ENCODE measurements around the gene USP48.
"Not testable (repeated sequence)": the region's sequence is repeated elsewhere in the genome, so short reads cannot be mapped to it uniquely, and the experiment has no call there.

USP48 gene

DNA sequence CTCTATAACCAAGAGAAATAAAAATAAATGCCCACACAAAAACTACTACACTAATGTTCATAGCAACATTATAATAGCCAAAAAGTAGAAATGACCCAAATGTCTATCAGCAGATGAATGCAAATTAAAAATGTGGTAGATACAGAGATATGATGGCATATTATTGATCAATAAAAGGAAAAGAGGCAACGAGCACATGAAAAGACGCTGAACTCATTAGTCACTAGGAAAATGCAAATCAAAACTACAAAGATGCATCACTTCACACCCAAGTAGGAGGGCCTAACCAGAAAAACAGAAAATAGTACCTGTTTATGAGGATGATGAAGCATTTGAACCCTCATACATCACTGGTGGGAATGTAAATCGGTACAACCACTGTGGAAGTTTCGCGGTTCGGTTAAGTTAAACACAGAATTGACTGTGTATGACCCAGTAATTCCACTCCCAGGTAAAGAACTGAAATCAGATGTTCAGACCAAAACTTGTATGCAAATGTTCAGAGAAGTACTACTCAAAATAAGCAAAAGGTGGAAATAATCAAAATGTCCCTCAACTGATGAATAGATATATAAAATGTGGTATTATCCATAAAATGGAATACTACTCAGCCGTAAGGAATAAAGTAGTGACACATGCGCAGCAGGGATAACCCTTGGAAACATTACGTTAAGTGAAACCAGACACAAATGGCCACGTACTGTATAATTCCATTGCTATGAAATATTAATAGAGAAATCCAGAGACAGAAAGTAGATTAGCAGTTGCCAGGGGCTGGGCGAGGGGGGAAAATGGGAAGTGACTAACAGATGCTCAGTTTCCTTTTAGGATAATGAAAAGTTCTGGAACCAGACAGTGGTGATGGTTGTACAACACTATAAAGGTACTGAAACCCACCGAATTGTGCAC is 3.1 kb downstream of the USP48 start:
- TF ChIP-seq, protein P1, sequence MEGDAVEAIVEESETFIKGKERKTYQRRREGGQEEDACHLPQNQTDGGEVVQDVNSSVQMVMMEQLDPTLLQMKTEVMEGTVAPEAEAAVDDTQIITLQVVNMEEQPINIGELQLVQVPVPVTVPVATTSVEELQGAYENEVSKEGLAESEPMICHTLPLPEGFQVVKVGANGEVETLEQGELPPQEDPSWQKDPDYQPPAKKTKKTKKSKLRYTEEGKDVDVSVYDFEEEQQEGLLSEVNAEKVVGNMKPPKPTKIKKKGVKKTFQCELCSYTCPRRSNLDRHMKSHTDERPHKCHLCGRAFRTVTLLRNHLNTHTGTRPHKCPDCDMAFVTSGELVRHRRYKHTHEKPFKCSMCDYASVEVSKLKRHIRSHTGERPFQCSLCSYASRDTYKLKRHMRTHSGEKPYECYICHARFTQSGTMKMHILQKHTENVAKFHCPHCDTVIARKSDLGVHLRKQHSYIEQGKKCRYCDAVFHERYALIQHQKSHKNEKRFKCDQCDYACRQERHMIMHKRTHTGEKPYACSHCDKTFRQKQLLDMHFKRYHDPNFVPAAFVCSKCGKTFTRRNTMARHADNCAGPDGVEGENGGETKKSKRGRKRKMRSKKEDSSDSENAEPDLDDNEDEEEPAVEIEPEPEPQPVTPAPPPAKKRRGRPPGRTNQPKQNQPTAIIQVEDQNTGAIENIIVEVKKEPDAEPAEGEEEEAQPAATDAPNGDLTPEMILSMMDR (IDR thresholded peaks at IDR 0.05; ENCODE audit: low read length, missing control alignments): no peak
- DNase-seq (ENCODE audit: low read depth): peak; percentile 25
- H3K4me3 ChIP-seq (replicated peaks; ENCODE audit: low read depth, low read length): peak overlapping the region; percentile 19

DNA sequence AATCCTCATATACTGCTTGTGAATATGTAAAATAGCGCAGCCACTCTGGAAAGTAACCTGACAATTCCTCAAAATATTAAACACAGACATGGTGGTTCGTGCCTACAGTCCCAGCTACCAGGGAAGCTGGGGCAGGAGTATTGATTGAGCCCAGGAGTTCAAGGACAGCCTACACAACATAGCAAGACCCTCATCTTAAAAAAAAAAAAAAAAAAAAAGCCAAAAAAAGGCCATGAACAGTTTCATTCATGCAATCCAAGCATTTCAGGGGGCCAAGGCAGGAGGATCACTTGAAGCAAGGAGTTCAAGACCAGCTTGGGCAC is 4.6 kb downstream of the USP48 start:
- TF ChIP-seq, protein P1 (IDR thresholded peaks at IDR 0.05; ENCODE audit: low read length, missing control alignments): no peak

DNA sequence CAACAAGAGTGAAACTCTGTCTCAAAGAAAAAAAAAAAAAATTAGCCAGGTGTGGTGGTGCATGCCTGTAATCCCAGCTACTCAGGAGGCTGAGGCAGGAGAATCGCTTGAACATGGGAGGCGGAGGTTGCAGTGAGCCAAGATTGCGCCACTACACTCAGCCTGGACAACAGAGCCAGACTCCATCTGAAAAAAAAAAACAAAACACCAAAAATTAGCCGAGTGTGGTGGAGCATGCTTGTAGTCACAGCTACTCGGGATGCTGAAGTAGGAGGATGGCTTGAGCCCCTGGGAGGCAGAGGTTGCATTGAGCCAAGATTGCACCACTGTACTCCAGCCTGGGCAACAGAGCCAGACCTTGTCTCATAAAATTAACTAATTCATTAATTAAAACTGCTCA is 6.0 kb downstream of the USP48 start:
- not testable (repeated sequence) for H3K4me3 ChIP-seq (replicated peaks; ENCODE audit: low read depth, low read length); DNase-seq (ENCODE audit: low read depth)

More for the DNA sequence above, 4.6 kb downstream of the USP48 start:
- no peak overlapping the region for H3K4me3 ChIP-seq (replicated peaks; ENCODE audit: low read depth, low read length)
- no peak for DNase-seq (ENCODE audit: low read depth)

DNA sequence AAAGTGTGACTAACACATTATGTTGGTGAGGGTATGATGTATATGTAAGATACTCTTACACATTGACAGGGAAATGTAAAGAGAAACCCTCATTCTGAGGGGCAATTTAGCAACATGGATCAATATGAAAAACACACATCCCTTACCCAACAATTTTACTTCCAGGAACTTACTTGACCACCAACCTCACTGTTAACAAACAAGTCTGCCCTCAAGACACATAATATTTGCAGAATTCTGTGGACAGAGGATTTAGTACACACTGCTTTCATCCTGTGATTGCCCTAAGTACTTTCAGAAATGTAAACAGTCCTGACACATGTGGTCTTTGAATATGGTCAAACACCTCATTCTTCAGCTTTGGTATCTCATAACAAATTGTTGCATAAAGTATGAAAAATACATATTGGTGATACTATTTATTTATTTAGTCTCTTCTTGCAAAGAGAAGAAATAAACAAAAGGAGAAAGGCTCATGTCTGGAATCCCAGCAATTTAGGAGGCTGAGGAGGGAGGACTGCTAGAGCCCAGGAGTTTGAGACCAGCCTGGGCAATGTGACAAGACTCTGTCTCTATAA is 6.9 kb downstream of the USP48 start:
- TF ChIP-seq, protein P1 (IDR thresholded peaks at IDR 0.05; ENCODE audit: low read length, missing control alignments): no peak
- no peak overlapping the region for H3K4me3 ChIP-seq (replicated peaks; ENCODE audit: low read depth, low read length)
- no peak for DNase-seq (ENCODE audit: low read depth)

DNA sequence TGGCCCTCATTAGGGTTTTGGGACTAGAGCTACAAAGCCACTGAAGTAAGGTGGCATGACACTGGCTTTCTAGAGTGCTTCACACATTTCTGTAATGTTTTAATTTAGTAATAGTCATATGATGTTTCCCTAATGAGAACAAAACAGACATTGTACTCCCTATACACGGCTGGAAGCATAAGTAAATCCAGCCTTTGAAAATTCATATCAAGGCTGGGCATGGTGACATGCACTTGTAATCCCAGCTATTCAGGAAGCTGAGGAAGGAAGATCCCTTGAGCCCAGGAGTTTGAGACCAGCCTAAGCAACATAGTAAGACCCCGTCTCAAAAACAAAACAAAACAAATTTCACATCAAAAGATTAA is 7.4 kb downstream of the USP48 start:
- H3K4me3 ChIP-seq (replicated peaks; ENCODE audit: low read depth, low read length): no peak overlapping the region
- TF ChIP-seq, protein P1 (IDR thresholded peaks at IDR 0.05; ENCODE audit: low read length, missing control alignments): no peak
- no peak for DNase-seq (ENCODE audit: low read depth)

DNA sequence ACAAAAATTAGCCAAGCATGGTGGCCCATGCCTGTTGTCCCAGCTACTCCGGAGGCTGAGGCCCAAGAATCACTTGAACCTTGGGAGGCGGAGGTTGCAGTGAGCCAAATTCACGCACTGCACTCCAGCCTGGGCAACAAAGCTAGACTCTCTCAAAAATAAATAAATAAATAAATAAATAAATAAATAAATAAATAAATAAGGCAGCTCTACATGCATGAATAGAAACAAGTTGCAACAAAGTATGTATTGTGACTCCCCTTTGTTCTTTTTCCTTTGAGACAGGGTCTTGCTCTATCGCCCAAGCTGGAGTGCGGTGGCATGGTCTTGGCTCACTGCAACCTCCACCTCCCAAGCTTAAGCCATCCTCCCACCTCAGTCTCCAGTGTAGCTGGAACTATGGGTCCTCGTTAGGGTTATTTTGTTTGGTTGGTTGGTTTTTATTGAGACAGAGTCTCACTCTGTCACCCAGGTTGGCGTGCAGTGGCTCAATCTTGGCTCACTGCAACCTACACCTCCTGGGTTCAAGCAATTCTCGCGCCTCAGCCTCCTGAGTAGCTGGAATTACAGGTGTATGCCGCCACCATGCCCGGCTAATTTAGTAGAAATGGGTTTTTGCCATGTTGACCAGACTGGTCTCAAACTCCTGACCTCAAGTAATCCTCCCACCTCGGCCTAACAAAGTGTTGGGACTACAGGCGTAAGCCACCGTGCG is 8.0 kb downstream of the USP48 start:
- TF ChIP-seq, protein P1 (IDR thresholded peaks at IDR 0.05; ENCODE audit: low read length, missing control alignments): no peak
- no peak for DNase-seq (ENCODE audit: low read depth)
- no peak overlapping the region for H3K4me3 ChIP-seq (replicated peaks; ENCODE audit: low read depth, low read length)

DNA sequence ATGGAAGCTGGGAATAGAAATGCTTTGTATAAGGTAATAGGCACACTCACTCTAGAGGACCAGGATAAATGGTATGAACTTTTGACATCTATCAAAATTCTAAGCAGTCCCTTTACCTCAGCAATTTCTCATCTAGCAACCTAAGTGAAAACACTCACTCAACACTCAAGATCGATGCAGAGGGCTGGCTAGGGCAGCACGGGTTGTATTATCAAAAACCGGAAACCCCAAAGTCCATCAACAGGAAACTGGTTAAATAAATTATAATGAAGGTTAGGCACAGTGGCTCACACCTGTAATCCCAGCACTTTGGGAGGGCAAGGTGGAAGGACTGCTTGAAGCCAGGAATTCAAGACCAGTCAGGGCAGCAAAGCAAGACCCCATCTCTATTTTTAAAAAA is 9.4 kb downstream of the USP48 start:
- no peak for DNase-seq (ENCODE audit: low read depth)
- TF ChIP-seq, protein P1 (IDR thresholded peaks at IDR 0.05; ENCODE audit: low read length, missing control alignments): no peak
- H3K4me3 ChIP-seq (replicated peaks; ENCODE audit: low read depth, low read length): no peak overlapping the region

DNA sequence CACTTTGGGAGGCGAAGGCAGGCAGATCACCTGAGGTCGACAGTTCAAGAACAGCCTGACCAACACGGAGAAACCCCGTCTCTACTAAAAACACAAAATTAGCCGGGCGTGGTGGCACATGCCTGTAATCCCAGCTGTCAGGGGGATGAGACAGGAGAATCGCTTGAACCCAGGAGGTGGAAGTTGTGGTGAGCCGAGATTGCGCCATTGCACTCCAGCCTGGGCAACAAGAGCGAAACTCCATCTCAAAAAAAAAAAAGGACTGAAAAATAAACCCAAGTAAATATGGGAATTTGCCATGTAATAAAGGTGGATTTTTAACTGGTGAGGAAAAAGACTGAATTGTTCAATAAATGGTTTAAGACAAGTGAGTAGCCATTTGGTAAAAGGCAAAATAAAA is 11.3 kb downstream of the USP48 start:
- not testable (repeated sequence) for DNase-seq (ENCODE audit: low read depth); H3K4me3 ChIP-seq (replicated peaks; ENCODE audit: low read depth, low read length)

DNA sequence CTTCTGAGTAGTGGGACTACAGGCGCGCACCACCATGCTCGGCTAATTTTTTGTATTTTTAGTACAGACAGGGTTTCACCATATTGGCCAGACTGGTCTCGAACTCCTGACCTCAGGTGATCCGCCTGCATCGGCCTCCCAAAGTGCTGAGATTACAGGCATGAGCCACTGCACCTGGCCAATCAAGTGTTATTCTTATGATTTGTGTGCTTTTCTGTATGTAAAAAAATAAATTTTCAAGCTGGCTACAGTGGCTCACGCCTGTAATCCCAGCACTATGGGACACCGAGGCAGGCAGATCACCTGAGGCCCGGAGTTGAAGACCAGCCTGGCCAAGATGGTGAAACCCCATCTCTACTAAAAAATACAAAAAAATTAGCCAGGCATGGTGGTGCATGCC is 12.3 kb downstream of the USP48 start:
- not testable (repeated sequence) for DNase-seq (ENCODE audit: low read depth)

More for the DNA sequence above, 12.3 kb downstream of the USP48 start:
- not testable (repeated sequence) for H3K4me3 ChIP-seq (replicated peaks; ENCODE audit: low read depth, low read length)

Measured in fibroblast of pulmonary artery (primary cell).